ENCODE data around the gene LPAR3.

DNA sequence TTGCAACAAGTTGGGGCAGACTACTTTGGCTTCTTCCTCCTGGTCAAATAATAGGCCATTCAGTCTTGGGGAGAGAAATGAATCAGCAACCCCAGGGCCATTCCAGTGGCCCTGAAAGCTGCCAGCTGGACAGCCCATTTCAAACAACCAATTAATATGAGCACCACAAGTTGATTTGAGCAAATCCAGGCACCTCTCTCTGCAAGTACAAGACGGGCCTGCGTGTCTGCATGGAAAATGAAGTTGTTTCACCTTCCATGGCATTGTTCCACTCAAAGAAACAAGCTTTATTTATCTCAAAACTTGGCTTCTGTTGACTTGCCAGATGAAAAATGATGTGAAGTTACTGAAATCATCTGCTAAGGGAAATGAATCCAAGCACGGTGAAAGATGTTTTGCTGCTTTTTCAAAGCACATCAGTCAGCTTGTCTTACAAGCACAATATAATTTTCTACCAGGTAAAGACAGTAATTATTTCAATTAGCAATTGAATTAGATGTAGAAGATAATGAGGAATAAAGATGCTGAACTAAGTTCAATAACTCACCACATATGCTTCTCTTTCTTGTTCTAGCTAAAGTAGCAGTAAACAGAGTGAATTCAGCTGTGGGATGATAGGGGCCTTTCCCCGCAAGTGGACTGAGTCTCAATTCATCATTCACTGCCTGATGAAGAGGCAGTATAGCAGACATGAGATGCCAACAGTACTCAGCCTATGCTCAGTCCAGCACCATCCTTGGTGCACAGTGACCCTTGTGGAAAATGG lies 107.6 kb downstream of the LPAR3 start:
- TF ChIP-seq EZH2 (IDR thresholded peaks at IDR 0.05; ENCODE audit: low read length, unreplicated experiment) = no peak
- TF ChIP-seq, protein P1, sequence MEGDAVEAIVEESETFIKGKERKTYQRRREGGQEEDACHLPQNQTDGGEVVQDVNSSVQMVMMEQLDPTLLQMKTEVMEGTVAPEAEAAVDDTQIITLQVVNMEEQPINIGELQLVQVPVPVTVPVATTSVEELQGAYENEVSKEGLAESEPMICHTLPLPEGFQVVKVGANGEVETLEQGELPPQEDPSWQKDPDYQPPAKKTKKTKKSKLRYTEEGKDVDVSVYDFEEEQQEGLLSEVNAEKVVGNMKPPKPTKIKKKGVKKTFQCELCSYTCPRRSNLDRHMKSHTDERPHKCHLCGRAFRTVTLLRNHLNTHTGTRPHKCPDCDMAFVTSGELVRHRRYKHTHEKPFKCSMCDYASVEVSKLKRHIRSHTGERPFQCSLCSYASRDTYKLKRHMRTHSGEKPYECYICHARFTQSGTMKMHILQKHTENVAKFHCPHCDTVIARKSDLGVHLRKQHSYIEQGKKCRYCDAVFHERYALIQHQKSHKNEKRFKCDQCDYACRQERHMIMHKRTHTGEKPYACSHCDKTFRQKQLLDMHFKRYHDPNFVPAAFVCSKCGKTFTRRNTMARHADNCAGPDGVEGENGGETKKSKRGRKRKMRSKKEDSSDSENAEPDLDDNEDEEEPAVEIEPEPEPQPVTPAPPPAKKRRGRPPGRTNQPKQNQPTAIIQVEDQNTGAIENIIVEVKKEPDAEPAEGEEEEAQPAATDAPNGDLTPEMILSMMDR (conservative IDR thresholded peaks at IDR 0.05; ENCODE audit: low read depth, low read length) = no peak
- no peak for TF ChIP-seq EZH2phosphoT487 (IDR thresholded peaks at IDR 0.05; ENCODE audit: borderline replicate concordance, low read length)

Measured in PC-3 (cell line).